ENCODE results near the gene DCDC2C. TPM values are rescaled to one million over a fixed set of nuclear protein-coding genes. Genes with fewer than 3 reads are reported as not detected.

DCDC2C gene
- total RNA-seq, 1 experiment from 2014 or later: not detected

- H3K4me1 ChIP-seq (replicated peaks; ENCODE audit: insufficient read depth): no peaks in the 10 kb centered on the region
- no peak overlapping the region for H2AFZ ChIP-seq
- H3F3A ChIP-seq (ENCODE audit: insufficient read depth, low read depth): no peaks in the 10 kb centered on the region
- no peaks in the 10 kb centered on the region for H3K36me3 ChIP-seq (ENCODE audit: low read depth)
- intact Hi-C loops (cut with micrococcal nuclease; ENCODE audit: unreplicated experiment): no loop called here
- peaks cover 79% of the 10 kb centered on the region for H3K27me3 ChIP-seq (ENCODE audit: insufficient read depth, low read depth)
- H3K9me2 ChIP-seq (ENCODE audit: insufficient read depth): no peaks in the 10 kb centered on the region
- H3K79me2 ChIP-seq (ENCODE audit: low read depth): no peaks in the 10 kb centered on the region
- no TSS peak for BruUV-seq (replicated peaks)
- POLR2A ChIA-PET (ENCODE audit: unreplicated experiment): no interaction called here
- no peak overlapping the region for H3K27ac ChIP-seq
- CTCF ChIA-PET: no interaction called here
- H3K9me3 ChIP-seq (ENCODE audit: insufficient read depth, low read depth): no peaks in the 10 kb centered on the region
- TF ChIP-seq CTCF (conservative IDR thresholded peaks at IDR 0.05) (no peak), EZH2 (IDR thresholded peaks at IDR 0.05; ENCODE audit: low read depth) (no peak)
- H3K4me2 ChIP-seq: no peak overlapping the region
- H4K20me1 ChIP-seq (ENCODE audit: insufficient read depth): no peaks in the 10 kb centered on the region
- DNase-seq: no peak
- no peak overlapping the region for H3K4me3 ChIP-seq
Measured at GRCh38 chr2:3704692-3705091, 1.3 kb downstream of the DCDC2C start.

- intact Hi-C loops (cut with micrococcal nuclease; ENCODE audit: unreplicated experiment): no loop called here
- Histone ChIP-seq H3K4me3 (no peak overlapping the region), H3K27ac (no peak overlapping the region), H3K79me2 (ENCODE audit: low read depth) (no peaks in the 10 kb centered on the region), H2AFZ (no peak overlapping the region), H4K20me1 (ENCODE audit: insufficient read depth) (no peaks in the 10 kb centered on the region), H3K9me2 (ENCODE audit: insufficient read depth) (no peaks in the 10 kb centered on the region), H3K36me3 (ENCODE audit: low read depth) (no peaks in the 10 kb centered on the region), H3F3A (ENCODE audit: insufficient read depth, low read depth) (no peaks in the 10 kb centered on the region), H3K27me3 (ENCODE audit: insufficient read depth, low read depth) (peaks cover 78% of the 10 kb centered on the region), H3K4me1 (replicated peaks; ENCODE audit: insufficient read depth) (no peaks in the 10 kb centered on the region), H3K9me3 (ENCODE audit: insufficient read depth, low read depth) (no peaks in the 10 kb centered on the region), H3K4me2 (no peak overlapping the region)
- TF ChIP-seq CTCF (conservative IDR thresholded peaks at IDR 0.05): no peak
- TF ChIP-seq EZH2 (IDR thresholded peaks at IDR 0.05; ENCODE audit: low read depth): no peak
- no TSS peak for BruUV-seq (replicated peaks)
- ChIA-PET CTCF (no interaction called here), POLR2A (ENCODE audit: unreplicated experiment) (no interaction called here)
- no peak for DNase-seq
Measured at GRCh38 chr2:3705782-3706181, 2.4 kb downstream of the DCDC2C start.

GRCh38 chr2:3706892-3707291 lies 3.5 kb downstream of the DCDC2C start:
- intact Hi-C loops (cut with micrococcal nuclease; ENCODE audit: unreplicated experiment): no loop called here
- BruUV-seq (replicated peaks): no TSS peak
- no peaks in the 10 kb centered on the region for H3K9me3 ChIP-seq (ENCODE audit: insufficient read depth, low read depth)
- CTCF ChIA-PET: no interaction called here
- TF ChIP-seq CTCF (conservative IDR thresholded peaks at IDR 0.05) (no peak), EZH2 (IDR thresholded peaks at IDR 0.05; ENCODE audit: low read depth) (no peak)
- no peaks in the 10 kb centered on the region for H3K9me2 ChIP-seq (ENCODE audit: insufficient read depth)
- peaks cover 74% of the 10 kb centered on the region for H3K27me3 ChIP-seq (ENCODE audit: insufficient read depth, low read depth)
- no peaks in the 10 kb centered on the region for H3K36me3 ChIP-seq (ENCODE audit: low read depth)
- H3F3A ChIP-seq (ENCODE audit: insufficient read depth, low read depth): no peaks in the 10 kb centered on the region
- H3K4me2 ChIP-seq: no peak overlapping the region
- H4K20me1 ChIP-seq (ENCODE audit: insufficient read depth): no peaks in the 10 kb centered on the region
- H3K27ac ChIP-seq: no peak overlapping the region
- no peak overlapping the region for H2AFZ ChIP-seq
- POLR2A ChIA-PET (ENCODE audit: unreplicated experiment): no interaction called here
- no peaks in the 10 kb centered on the region for H3K79me2 ChIP-seq (ENCODE audit: low read depth)
- H3K4me1 ChIP-seq (replicated peaks; ENCODE audit: insufficient read depth): no peaks in the 10 kb centered on the region
- no peak overlapping the region for H3K4me3 ChIP-seq
- DNase-seq: no peak

All from PC-9 (cell line).